Measurements from ENCODE around the gene ARID1B. TPM values are rescaled to one million over a fixed set of nuclear protein-coding genes. Genes with fewer than 3 reads are reported as not detected.
A peak's percentile ranks its signal among the peaks of the same experiment; 100 is the strongest.

The ARID1B gene
- total and polyA plus RNA-seq, 2 of the 13 experiments (the other 11 are each of a cell fraction or from before 2014, with no cell fraction given): 20.1 to 32.6 TPM

DNA sequence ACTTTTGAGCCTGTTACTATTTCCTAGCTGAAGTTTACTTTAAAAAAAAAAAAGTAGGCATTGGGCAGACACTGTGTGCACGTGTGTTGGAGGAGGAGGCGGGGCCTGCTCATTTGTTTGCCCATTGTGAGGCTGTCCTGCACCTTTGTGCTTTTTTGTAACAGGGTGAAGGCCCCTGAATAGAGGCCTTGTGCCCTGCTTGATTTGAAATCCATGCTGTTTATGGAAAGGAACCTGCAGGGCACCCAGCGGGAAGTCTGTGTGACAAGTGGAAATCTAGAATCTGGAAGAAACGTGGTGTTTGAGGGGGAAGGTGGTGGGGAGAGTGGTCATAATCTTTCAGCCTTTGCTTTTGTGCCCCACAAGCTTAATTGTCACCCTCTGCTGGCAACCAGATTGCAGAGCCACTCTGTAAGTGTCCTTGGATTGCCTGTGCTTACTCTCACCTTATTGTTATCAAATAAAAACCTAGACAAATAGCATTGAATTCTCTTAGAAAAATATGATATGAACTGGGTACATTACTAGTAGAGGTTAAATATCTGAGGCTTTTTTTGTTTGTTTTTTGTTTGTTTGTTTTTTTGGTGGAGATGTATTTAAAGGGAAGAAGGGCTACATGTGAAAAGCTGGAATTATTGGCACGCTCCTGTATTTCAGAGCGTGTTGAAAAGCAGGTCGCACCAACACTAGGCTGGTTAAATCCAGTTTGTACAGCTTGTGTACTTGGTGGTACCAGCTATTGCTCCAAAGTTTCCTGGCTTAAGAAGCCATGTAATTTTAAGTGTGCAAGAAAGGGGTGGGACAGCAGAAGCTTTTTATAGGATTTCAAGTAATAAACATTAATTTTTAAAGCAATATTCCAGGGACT lies 156.3 kb downstream of the ARID1B start (continued):
- TF ChIP-seq, protein P1, sequence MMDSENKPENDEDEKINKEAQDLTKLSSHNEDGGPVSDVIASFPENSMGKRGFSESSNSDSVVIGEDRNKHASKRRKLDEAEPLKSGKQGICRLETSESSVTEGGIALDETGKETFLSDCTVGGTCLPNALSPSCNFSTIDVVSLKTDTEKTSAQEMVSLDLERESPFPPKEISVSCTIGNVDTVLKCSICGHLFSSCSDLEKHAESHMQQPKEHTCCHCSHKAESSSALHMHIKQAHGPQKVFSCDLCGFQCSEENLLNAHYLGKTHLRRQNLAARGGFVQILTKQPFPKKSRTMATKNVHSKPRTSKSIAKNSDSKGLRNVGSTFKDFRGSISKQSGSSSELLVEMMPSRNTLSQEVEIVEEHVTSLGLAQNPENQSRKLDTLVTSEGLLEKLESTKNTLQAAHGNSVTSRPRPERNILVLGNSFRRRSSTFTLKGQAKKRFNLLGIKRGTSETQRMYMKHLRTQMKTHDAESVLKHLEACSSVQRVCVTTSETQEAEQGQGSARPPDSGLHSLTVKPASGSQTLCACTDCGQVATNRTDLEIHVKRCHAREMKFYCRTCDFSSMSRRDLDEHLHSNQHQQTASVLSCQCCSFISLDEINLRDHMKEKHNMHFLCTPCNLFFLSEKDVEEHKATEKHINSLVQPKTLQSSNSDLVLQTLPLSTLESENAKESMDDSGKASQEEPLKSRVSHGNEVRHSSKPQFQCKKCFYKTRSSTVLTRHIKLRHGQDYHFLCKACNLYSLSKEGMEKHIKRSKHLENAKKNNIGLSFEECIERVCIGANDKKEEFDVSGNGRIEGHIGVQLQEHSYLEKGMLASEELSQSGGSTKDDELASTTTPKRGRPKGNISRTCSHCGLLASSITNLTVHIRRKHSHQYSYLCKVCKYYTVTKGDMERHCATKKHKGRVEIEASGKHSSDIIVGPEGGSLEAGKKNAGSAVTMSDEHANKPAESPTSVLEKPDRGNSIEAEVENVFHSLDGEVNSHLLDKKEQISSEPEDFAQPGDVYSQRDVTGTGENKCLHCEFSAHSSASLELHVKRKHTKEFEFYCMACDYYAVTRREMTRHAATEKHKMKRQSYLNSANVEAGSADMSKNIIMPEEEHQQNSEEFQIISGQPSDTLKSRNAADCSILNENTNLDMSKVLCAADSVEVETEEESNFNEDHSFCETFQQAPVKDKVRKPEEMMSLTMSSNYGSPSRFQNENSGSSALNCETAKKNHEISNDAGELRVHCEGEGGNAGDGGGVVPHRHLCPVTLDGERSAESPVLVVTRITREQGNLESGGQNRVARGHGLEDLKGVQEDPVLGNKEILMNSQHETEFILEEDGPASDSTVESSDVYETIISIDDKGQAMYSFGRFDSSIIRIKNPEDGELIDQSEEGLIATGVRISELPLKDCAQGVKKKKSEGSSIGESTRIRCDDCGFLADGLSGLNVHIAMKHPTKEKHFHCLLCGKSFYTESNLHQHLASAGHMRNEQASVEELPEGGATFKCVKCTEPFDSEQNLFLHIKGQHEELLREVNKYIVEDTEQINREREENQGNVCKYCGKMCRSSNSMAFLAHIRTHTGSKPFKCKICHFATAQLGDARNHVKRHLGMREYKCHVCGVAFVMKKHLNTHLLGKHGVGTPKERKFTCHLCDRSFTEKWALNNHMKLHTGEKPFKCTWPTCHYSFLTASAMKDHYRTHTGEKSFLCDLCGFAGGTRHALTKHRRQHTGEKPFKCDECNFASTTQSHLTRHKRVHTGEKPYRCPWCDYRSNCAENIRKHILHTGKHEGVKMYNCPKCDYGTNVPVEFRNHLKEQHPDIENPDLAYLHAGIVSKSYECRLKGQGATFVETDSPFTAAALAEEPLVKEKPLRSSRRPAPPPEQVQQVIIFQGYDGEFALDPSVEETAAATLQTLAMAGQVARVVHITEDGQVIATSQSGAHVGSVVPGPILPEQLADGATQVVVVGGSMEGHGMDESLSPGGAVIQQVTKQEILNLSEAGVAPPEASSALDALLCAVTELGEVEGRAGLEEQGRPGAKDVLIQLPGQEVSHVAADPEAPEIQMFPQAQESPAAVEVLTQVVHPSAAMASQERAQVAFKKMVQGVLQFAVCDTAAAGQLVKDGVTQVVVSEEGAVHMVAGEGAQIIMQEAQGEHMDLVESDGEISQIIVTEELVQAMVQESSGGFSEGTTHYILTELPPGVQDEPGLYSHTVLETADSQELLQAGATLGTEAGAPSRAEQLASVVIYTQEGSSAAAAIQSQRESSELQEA (CRISPR knock-in tag; IDR thresholded peaks at IDR 0.05; ENCODE audit: not compliant biosample characterization): no peak
- no peak for TF ChIP-seq SMARCE1 (IDR thresholded peaks at IDR 0.05; ENCODE audit: borderline replicate concordance)
- TF ChIP-seq IRX3 (CRISPR knock-in tag; IDR thresholded peaks at IDR 0.05; ENCODE audit: borderline replicate concordance, low read depth): no peak
- TF ChIP-seq SYNCRIP (IDR thresholded peaks at IDR 0.05; ENCODE audit: insufficient read depth, low read depth, low read length): no peak
- no peak for TF ChIP-seq ZNF350 (CRISPR knock-in tag; IDR thresholded peaks at IDR 0.05; ENCODE audit: borderline replicate concordance, low read depth)
- no peak for TF ChIP-seq ETV6 (CRISPR knock-in tag; conservative IDR thresholded peaks at IDR 0.05)
- TF ChIP-seq, protein P2, sequence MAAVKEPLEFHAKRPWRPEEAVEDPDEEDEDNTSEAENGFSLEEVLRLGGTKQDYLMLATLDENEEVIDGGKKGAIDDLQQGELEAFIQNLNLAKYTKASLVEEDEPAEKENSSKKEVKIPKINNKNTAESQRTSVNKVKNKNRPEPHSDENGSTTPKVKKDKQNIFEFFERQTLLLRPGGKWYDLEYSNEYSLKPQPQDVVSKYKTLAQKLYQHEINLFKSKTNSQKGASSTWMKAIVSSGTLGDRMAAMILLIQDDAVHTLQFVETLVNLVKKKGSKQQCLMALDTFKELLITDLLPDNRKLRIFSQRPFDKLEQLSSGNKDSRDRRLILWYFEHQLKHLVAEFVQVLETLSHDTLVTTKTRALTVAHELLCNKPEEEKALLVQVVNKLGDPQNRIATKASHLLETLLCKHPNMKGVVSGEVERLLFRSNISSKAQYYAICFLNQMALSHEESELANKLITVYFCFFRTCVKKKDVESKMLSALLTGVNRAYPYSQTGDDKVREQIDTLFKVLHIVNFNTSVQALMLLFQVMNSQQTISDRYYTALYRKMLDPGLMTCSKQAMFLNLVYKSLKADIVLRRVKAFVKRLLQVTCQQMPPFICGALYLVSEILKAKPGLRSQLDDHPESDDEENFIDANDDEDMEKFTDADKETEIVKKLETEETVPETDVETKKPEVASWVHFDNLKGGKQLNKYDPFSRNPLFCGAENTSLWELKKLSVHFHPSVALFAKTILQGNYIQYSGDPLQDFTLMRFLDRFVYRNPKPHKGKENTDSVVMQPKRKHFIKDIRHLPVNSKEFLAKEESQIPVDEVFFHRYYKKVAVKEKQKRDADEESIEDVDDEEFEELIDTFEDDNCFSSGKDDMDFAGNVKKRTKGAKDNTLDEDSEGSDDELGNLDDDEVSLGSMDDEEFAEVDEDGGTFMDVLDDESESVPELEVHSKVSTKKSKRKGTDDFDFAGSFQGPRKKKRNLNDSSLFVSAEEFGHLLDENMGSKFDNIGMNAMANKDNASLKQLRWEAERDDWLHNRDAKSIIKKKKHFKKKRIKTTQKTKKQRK (IDR thresholded peaks at IDR 0.05; ENCODE audit: low read length): no peak
- TF ChIP-seq PCBP2 (optimal IDR thresholded peaks at IDR 0.05; ENCODE audit: low read depth, low read length, poor library complexity, severe bottlenecking): no peak
- TF ChIP-seq SRY (CRISPR knock-in tag; IDR thresholded peaks at IDR 0.05): no peak
- no peak for TF ChIP-seq GLI4 (CRISPR knock-in tag; IDR thresholded peaks at IDR 0.05; ENCODE audit: borderline replicate concordance)
- TF ChIP-seq NR2F6 (IDR thresholded peaks at IDR 0.05): no peak; the same call in 1 of the 2 replicates
- TF ChIP-seq NR2F6 (CRISPR knock-in tag; IDR thresholded peaks at IDR 0.05): peak; percentile 37; the same call in 1 of the 2 replicates
- no peak for TF ChIP-seq ZNF772 (CRISPR knock-in tag; IDR thresholded peaks at IDR 0.05)
- TF ChIP-seq ELF4 (CRISPR knock-in tag; IDR thresholded peaks at IDR 0.05; ENCODE audit: borderline replicate concordance): no peak
- TF ChIP-seq PLRG1 (conservative IDR thresholded peaks at IDR 0.05): no peak
- TF ChIP-seq ZBTB7B (CRISPR knock-in tag; IDR thresholded peaks at IDR 0.05): 0 out of 2 replicates have a peak, but pooled peaks have one; percentile 54
- no peak for TF ChIP-seq FLYWCH1 (CRISPR knock-in tag; IDR thresholded peaks at IDR 0.05)
- TF ChIP-seq CREM (IDR thresholded peaks at IDR 0.05): peak; percentile 59
- no peak for TF ChIP-seq CREM (CRISPR knock-in tag; IDR thresholded peaks at IDR 0.05)
- TF ChIP-seq POLR2AphosphoS5 (IDR thresholded peaks at IDR 0.05; ENCODE audit: low read depth, low read length): no peak
